HG02938 (cell line): ENCODE data around the gene TFDP2.

Experiments used
- ATAC-seq: cut with Tn5 transposase; IDR thresholded peaks from one replicate; pipeline ENCODE4 v1.9.1; 2021; ENCODE audit warnings: mild to moderate bottlenecking, moderate library complexity; ENCODE audit not compliant: unreplicated experiment

The TFDP2 gene

DNA sequence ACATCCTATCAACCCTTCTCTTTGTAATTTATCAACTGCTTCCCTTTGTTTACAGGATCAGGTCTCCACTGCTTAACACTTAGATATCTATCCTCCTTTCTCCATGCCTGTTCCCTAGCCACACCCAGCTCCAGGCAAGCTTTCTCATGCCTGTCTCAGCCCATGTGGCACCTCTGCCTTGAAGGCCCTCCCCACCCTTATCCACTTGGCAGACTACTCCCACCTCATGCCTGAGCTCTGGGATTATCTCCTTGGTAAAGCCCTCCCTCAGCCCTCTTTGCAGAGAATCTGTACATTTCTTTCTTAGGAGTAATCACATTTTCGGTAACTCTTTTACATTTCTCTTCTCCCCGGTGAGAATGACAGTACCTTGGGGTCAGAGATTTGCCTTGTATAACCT is 176.9 kb downstream of the TFDP2 start:
- ATAC-seq = no peak

DNA sequence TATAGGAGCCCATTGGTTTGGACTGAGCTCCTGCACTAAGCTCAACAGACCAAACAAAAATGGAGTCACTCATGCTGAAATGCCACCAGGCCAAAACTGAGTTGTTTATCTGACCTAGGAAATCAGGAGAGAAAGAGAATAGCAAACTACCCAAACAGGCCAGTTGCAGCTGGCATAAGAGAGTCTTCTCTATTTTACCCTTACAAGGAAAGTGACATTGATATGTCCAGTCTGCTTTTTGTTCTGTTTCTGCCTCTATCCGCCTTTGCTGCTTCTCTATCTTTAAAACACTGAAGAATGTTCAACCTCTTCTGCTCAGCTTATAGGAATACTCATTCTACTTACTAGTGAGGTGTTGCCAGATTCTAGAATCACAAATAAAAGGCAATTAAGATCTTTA is 177.8 kb downstream of the TFDP2 start:
- no peak for ATAC-seq

DNA sequence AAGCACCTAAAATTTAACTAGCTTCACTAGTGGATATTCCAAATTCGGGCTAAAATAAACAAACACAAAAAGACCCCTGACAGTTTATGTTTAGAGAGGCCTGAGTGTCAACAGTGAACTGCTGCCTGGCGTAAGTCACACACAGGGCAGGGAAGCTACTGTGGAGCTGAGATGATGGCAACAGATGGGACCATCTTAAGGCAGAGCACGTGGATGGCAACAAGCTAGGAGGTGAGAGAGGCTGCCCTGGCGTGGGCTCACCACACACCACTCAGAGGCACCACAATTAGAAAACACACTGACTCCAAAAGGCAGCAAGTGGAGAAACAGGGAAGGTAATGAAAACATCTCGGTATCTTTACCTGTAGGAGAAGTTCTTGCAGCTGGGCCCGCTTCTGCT is 179.6 kb downstream of the TFDP2 start:
- no peak for ATAC-seq

DNA sequence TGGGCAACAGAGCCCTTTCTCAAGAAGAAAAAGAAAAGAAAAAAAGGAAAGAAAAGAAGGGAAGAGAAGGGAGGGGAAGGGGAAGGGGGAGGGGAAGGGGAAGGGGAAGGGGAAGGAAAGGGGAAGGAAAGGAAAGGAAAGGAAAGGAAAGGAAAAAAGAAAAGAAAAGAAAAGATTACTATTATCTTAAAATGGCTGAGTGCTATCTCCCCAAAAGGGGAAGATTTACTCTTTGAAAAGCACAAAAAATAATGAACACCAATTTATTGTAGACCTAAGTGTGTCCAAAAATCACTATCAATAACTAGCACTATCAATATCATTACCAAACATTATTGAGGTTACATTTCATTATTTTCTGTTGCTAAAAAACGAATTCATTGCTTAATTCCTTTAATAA is 183.9 kb downstream of the TFDP2 start:
- ATAC-seq = no peak

DNA sequence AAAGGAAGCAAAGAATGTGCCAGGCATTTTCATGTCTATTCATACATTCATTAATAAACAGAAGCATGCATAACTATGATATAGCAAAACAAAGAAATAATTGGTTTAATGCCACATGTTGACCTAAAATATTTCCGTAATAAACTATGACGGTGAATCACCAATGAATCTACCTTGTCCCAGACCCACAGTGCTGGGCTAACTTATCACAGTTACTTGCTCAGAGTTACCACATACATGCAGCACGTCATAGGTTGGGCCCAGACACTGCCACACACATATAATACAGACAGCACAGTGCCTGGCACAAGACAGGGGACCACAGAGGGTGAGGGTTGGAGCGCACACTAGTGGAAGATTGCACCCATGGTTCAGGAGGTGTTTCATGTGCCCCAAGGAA is 186.0 kb downstream of the TFDP2 start:
- no peak for ATAC-seq

DNA sequence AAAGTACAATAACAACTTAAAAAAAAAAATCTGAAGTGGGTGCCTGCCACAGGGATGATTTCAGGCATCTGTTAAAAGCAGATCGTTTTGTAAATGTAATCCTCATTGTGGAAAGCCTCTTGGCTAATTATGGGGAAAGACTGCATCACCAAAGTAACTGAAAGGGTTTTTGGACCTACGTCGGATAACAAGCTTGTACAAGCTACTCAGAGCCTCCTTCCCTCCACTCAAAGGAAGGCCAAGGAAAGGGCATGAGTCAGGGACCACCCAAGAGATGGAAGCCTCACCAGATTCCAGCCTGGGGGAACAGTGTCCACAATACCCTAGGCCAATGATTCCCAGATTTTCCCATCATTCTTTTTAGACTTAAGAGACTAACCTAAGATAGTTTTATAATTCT is 188.6 kb downstream of the TFDP2 start:
- no peak for ATAC-seq

DNA sequence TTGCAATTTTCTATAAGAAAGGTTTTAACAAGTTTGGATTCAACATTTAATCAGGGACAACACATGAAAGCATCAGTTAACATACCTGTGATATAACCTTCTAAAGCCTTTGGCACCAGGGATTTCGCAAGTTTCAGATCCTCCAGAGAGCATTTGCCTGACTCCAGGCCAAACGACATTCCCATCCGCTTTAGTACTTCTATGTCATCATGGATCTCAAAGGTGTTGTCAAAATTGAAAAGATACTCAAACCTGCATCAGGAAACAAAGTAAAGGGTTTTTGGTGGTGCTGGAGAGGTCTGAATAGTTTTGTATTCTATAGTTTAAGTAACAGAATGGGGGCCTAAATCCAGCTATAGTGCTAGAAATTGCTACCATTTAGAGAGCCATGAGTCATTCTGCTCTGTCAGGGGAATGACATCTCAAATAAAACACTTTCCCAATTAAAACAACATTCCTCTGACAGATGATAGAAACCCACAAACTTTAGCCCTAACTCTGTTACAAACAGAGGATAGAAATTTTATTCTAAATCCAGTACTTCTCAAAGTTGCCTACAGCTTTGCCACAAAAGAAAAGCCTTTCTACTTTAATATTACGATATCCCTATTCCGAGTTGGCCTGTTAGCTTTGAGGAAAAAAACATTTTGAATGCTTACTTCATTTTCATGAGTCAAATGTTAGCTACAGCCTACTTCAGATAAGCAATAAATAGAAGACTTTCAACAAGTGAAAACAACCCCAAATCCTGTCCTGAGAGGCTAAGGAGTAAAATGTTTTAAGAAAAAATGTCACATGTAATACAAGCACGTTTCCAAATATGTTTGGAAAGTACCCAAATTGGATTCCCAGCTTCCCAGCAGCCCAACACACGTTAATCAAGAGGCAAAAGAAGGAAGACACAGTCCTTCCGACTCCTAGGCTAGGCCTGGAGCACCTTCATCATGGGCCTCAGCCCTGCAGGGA is 189.5 kb downstream of the TFDP2 start:
- ATAC-seq = no peak

DNA sequence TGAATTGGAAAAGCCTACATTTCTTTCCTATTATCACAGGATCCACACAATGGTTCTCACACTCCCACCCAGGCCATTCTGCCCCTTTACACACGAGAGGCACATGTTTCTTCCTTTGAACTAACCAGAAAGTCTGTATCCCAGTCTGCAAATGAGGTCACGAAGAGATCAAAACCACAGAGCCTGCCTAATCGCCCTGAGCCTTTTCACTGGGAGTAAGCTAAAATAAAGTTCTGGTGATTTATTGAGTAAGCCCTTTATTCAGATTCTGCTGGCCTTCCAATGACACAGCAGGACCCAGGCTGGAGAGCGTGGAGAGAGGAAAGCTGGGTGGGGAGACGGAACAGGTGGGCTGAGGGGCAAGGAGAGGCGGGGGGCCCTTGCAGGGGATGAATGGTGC is 194.2 kb downstream of the TFDP2 start:
- no peak for ATAC-seq

DNA sequence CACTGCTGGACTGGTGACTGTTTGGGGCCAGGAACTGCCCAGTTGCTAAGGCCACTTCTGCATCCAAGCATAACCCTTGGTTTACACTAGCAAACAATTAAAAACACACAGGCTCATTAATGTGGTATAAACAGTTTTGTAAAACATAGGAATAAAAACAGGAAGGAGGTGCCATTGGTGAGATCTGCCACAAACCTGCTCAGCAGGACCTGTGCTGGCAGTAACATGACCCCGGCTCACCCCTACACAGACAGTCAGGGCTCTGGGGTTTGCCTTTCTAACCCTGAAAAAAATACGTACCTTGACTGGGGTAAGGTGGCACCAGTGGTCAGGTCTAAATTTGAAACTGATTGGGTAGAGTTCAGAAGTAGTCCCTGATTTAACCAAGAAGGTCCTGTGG is 196.7 kb downstream of the TFDP2 start:
- ATAC-seq = no peak

DNA sequence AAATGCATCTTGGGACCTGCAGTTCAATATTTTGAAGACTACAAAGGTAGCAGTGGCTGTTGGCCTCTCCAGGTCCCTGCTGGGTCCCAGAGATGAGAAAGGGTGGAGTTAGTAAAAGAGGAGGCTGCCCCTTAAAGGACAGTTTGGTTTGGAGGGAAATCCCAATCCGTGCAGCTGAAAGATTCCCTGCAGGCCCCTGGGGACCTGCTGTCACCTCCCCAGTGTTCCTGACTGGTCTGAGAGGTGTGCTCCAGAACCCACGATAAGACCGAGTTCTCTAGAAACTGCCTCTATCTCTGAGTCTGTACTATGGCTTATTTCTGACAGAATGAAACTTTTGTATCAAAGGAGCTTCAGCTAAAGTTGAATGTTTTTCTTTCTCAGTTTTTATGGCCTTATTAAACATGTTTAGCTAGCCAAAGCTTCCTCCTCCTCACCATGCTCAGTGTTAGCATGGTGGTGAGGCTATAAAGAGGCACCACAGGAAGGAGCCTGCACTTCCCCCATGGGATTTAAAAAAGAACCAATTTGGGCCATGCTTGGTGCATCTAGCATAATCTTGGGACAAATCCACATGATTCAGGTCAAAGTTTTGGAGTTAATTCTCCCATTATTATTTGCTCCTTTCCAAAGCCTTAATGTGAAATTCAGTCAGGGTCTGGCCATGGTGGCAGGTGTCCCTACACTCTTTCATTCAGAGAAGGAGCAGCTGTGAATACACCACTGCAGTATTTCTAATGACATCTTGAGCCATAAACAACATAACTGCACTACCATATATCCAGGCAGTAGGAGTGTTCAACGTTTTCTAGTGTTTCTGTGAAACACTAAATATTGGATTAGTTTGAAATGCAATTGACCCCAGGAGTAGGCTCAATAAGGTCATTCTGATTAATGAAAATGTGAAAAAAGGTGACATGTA is 198.5 kb downstream of the TFDP2 start:
- no peak for ATAC-seq

DNA sequence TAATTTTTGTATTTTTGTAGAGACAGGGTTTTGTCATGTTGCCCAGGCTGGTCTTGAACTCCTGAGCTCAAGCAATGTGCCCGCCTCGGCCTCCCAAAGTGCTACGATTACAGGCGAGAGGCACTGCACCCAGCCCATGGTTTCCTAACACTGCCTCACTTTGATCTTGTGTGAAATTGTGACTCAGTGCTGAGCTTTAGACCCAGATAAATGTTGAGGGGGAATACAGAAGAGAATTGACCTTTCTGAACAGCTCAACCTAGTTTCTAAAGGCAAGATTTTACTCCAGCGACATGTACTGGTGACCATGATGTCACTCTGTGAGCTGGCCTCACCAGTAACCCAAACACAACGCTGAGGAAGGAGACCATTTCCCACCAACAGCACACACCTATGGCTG is 199.4 kb downstream of the TFDP2 start:
- ATAC-seq = no peak

DNA sequence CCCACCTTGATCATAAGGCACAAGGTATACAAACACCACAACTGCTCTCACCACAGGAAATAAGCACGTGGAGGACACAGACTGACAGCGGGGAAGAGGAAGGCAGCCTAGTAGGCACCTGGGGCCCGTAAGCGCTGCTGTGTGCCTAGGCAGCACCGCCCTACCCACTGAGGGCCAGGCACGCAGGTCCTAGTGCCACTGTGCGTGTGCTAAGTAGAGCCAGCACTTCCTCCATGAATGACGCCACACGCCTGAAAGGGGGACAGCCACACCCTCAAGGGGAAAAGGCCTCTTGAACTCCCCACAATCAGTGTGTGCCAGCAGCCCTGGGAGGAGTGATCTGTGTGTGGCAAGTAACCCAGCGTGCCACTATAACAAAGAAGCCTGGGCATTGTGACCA is 199.9 kb downstream of the TFDP2 start:
- ATAC-seq = no peak

DNA sequence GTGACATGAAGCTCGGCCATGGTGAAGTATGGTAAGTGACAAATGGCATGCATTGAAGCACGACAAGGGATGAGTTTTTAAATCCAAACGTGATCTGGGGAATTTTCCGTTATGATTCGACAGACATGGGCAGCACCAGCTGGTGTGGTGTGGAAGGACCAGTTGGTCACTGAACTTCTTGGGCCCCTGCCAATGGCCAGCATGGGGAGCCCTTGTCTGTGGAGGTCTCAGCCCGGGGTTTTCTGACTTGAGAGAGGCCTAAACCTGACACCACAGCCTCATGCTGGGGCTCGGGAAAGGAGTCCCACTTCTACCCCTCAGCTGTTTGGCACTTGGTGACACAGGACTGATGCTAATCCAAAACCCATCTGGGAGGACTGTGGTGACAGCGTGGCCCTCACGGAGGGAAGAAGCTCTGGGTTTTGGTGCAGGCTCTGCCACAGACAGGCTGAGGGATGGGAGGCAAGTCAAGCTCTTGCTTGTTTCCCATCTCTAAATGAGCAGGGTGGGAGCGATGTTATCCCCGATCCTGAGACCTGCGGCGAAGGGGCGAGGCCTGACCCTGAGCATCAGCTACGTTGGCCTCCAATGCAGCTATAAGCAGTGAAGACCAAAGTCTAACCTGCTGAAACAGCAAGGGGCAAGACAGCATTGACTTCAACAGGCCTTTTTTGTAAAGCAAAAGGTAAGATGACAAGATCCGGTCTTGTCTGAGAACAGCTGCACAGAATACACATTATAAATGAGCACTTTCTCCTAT is 203.4 kb downstream of the TFDP2 start:
- no peak for ATAC-seq

DNA sequence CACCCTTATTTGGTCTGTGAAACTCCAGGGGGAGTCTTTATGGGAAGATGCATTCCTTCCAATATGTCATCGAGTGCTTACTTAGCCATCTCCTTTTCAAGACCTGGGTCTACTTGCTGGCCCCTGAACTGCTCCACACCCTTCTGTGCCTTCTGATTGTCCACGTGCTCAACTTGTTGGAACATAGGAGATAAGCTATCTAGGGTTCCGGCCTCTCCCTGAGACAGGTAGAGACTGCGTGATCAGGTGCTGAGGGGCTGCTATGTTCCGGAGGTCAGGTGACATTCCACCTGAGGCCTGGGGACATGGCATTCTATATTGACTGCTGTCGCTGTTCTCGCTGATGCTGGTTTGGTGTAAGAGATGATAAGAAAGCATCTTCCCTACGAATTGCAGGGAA is 207.3 kb downstream of the TFDP2 start:
- ATAC-seq = no peak

DNA sequence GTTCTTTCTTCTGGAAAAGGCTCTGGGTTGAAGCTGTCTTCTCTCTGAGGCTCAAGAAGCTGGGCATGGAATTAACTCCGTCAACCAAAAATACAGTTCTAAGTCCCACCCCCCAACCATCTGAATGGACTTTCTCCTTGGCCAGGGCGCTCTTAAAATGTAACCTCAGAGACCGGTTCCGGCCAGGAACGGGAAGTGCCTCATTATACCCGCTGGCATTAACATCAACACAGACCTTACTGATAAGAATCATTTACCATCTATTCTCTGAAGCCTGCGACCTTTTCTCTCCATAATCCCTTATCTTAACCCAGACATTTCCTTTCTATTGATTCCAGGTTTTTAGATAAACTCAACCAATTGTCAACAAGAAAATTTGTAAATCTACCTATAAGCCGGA is 208.3 kb downstream of the TFDP2 start:
- ATAC-seq = no peak

DNA sequence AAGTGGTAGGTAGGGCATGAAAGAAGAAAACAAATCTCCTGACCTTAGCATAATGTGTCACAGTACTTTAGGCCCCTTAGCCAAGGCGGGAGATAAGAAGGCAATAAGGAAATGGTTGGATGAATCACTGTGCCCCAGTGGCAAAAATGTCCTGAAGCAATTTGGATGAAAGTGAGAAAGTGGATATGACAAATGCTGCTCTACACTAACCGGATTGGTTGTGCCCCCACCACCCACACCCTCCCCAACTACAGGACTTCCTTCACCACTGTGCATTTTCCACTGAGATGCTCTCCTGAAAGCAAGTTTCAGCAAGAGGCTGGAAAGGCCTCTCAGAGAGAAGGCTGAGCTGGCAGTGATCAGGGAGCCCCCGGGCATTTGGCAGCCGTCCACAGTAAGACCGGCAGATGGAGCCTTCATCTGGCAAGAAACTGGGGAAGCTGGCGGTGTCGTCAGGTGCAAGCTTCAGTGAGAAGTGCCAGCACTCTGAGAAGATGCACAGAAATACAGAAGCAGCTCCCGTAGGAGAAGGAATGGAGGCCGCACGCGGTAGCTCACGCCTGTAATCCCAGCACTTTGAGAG is 209.1 kb downstream of the TFDP2 start:
- no peak for ATAC-seq

DNA sequence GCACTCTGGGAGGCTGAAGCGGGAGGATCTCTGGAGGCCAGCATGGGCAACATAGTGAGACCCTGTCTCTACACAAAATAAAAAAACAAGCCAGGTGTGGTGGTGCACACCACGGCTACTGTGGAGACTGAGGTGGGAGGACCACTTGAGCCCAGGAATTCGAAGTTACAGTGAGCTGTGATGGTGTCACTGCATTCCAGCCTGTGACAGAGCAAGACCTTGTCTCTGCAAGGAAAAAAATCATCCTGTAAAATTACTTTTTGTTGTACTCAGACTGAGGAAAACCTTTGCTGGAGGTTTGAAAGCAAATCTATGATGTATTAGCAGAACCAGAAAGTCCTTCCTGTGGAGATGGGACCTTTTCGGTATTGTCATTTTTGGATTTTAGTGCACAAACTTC is 209.6 kb downstream of the TFDP2 start:
- no peak for ATAC-seq

DNA sequence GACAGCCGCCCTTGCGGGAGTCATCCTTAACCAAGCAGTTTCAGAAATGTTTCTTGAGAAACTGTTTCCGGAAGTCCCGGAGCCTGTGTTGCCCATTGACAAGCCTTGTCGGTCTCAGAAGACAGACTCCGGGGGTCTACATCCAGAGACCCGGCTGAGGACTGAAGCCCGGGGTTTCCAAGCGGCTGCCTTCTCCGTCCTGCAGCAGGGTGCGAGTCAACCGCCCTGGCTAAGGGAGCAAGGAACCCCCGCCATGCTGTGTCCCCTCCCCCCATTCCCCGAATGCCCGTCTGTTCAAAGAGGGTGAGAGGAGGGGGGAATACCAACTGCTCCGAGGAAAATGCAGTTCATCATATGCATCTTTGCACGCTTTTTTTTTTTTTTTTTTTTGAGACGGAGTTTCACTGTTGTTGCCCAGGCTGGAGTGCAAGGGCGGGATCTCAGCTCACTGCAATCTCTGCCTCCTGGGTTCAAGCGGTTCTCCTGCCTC is 211.3 kb downstream of the TFDP2 start:
- ATAC-seq = no peak

DNA sequence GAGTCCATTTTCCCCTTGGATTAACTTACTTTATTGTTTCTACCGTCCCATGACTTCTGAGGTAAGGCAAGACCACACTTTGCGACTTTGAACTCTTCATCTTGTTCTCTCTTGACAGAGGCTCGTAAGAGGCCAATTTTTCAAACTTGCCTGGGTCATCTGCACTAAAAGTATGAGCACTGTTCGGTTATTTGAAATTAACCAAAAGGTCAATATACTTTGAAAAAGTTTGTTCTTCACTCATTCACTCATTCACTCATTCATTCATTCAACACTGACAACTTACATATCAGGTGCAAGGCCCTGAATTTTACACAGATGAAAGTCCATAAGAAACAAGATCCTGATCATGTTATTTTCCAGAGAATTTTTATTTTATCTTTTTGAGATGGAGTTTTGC is 215.0 kb downstream of the TFDP2 start:
- no peak for ATAC-seq

DNA sequence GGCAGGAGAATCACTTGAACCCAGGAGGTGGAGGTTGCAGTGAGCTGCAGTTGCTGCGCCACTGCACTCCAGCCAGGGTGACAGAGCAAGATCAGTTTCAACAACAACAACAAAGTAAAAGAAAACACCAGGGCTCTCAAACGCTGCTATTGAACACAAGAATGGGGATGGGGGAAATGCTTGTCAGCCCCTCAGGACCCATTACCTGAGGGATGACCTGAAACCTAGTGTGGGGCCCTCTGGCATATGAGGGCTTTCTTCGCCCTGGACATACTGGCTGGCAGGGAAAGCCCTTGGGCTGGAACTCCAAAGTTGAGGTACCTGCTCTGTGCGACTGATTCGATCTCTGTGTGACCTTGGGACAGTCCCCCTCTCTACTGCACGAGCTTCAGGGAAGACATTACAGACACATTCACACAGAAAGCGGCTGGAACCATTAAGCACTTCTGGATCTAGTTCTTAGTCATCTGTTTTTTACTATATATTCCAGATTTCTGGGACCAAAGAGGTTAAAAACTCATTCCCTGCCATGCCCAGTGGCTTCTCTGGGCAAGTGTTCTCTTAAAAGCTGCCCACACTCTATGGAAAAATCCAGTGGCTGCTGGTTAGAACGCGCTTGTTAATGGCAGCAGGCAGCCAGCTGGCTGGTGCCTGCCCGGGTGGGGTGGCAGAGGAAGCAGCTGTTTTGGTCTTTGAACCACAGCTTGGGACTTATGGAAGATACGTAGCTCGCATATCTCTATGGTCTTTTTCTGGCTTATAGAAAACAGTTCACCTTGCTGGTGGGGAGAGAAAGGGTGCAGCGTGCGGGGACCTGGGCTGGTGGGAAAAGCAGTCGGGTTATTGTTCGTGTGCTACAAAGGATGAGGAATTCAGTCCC is 215.7 kb downstream of the TFDP2 start:
- no peak for ATAC-seq
